KOPT-K1 (cell line): ENCODE measurements around the gene MCF2L.
"Not testable (repeated sequence)": the region's sequence is repeated elsewhere in the genome, so short reads cannot be mapped to it uniquely, and the experiment has no call there.

Source experiments
- H3K27ac ChIP-seq: fragments of 200-600 bp; sonication (generic); 2 replicates; pipeline ENCODE4 v1.5.1; 2016; ENCODE audit warnings: antibody characterized with exemption, mild to moderate bottlenecking, low read depth, low read length; ENCODE audit not compliant: poor library complexity, severe bottlenecking
- H3K36me3 ChIP-seq: fragments of 200-600 bp; sonication (generic); 2 replicates; pipeline ENCODE4 v1.5.1; 2017; ENCODE audit warnings: antibody characterized with exemption, mild to moderate bottlenecking, low read length, moderate library complexity; ENCODE audit not compliant: insufficient read depth
- H3K9me3 ChIP-seq: fragments of 200-600 bp; sonication (generic); 2 replicates; pipeline ENCODE4 v1.5.1; 2017; ENCODE audit warnings: antibody characterized with exemption, low read length, mild to moderate bottlenecking; ENCODE audit not compliant: insufficient read depth, poor library complexity, severe bottlenecking

Gene MCF2L

GRCh38 chr13:113096745-113097305 lies 127.8 kb downstream of the MCF2L start:
- no peaks in the 10 kb centered on the region for H3K36me3 ChIP-seq
- H3K27ac ChIP-seq = no peak overlapping the region
- no peaks in the 10 kb centered on the region for H3K9me3 ChIP-seq

- H3K27ac ChIP-seq = no peak overlapping the region
- no peaks in the 10 kb centered on the region for H3K36me3 ChIP-seq
- no peaks in the 10 kb centered on the region for H3K9me3 ChIP-seq
Measured at GRCh38 chr13:113097651-113098050, 128.6 kb downstream of the MCF2L start.

- H3K36me3 ChIP-seq = no peaks in the 10 kb centered on the region
- no peaks in the 10 kb centered on the region for H3K9me3 ChIP-seq
- H3K27ac ChIP-seq = no peak overlapping the region
Measured at GRCh38 chr13:113098162-113098732, 129.2 kb downstream of the MCF2L start.

- Histone ChIP-seq H3K36me3 (no peaks in the 10 kb centered on the region), H3K9me3 (no peaks in the 10 kb centered on the region), H3K27ac (no peak overlapping the region)
Measured at GRCh38 chr13:113099142-113099541, 130.1 kb downstream of the MCF2L start.

GRCh38 chr13:113102302-113102701 lies 133.3 kb downstream of the MCF2L start:
- not testable (repeated sequence) for H3K36me3 ChIP-seq, H3K27ac ChIP-seq, H3K9me3 ChIP-seq

GRCh38 chr13:113102727-113103126 lies 133.7 kb downstream of the MCF2L start:
- no peak overlapping the region for H3K27ac ChIP-seq
- H3K36me3 ChIP-seq = no peaks in the 10 kb centered on the region
- no peaks in the 10 kb centered on the region for H3K9me3 ChIP-seq

- Histone ChIP-seq H3K27ac (no peak overlapping the region), H3K36me3 (no peaks in the 10 kb centered on the region), H3K9me3 (no peaks in the 10 kb centered on the region)
Measured at GRCh38 chr13:113103646-113104045, 134.6 kb downstream of the MCF2L start.

- Histone ChIP-seq H3K36me3 (no peaks in the 10 kb centered on the region), H3K27ac (no peak within 1 kb of the TSS), H3K9me3 (peaks cover 12% of the 10 kb centered on the region)
Measured at GRCh38 chr13:113105032-113105920, 136.3 kb downstream of the MCF2L start, which contains the start of gene F7. TSS of gene F7 (plus strand) at chr13:113105791. CDS start at chr13:113105842, 51 bp downstream.

- Histone ChIP-seq H3K9me3 (peaks cover 12% of the 10 kb centered on the region), H3K27ac (no peak overlapping the region), H3K36me3 (no peaks in the 10 kb centered on the region)
Measured at GRCh38 chr13:113105921-113106452, 137.0 kb downstream of the MCF2L start.

- no peak overlapping the region for H3K27ac ChIP-seq
- peaks cover 12% of the 10 kb centered on the region for H3K9me3 ChIP-seq
- H3K36me3 ChIP-seq = no peaks in the 10 kb centered on the region
Measured at GRCh38 chr13:113106711-113107351, 137.8 kb downstream of the MCF2L start.

- H3K27ac ChIP-seq, H3K36me3 ChIP-seq: not testable (repeated sequence)
- peaks cover 12% of the 10 kb centered on the region for H3K9me3 ChIP-seq
Measured at GRCh38 chr13:113108521-113108920, 139.5 kb downstream of the MCF2L start.

GRCh38 chr13:113109151-113110047 lies 140.4 kb downstream of the MCF2L start:
- Histone ChIP-seq H3K36me3 (no peaks in the 10 kb centered on the region), H3K9me3 (peaks cover 12% of the 10 kb centered on the region), H3K27ac (no peak overlapping the region)

GRCh38 chr13:113110048-113110851 lies 141.2 kb downstream of the MCF2L start:
- no peaks in the 10 kb centered on the region for H3K36me3 ChIP-seq
- H3K27ac ChIP-seq = no peak overlapping the region
- peaks cover 12% of the 10 kb centered on the region for H3K9me3 ChIP-seq
